GM06990 (cell line): Measurements from ENCODE around the gene YWHAG.
"Not testable (repeated sequence)": the region's sequence is repeated elsewhere in the genome, so short reads cannot be mapped to it uniquely, and the experiment has no call there.

Experiments used
- DNase-seq: peaks from one replicate; pipeline ENCODE4 v3.0.0-alpha.2; 2011; ENCODE audit not compliant: insufficient read length; ENCODE audit errors: extremely low read depth
- H3K27me3 ChIP-seq: replicated peaks from 2 replicates; pipeline ENCODE4 v1.6.0; 2011; ENCODE audit warnings: low read length; ENCODE audit not compliant: control insufficient read depth, insufficient read depth
- H3K36me3 ChIP-seq: 2 replicates; pipeline ENCODE4 v1.5.1; 2011; ENCODE audit warnings: low read length; ENCODE audit not compliant: control insufficient read depth, insufficient read depth
- H3K4me3 ChIP-seq: replicated peaks from 2 replicates; pipeline ENCODE4 v1.5.1; 2011; ENCODE audit warnings: low read depth, mild to moderate bottlenecking, control low read depth, low read length
- TF ChIP-seq, protein P1 (sequence below): IDR thresholded peaks from 2 replicates; pipeline ENCODE4 v1.5.1; 2011; ENCODE audit warnings: low read length, control low read depth, mild to moderate bottlenecking, inconsistent platforms; ENCODE audit not compliant: insufficient read depth, poor library complexity, severe bottlenecking

The YWHAG gene

DNA sequence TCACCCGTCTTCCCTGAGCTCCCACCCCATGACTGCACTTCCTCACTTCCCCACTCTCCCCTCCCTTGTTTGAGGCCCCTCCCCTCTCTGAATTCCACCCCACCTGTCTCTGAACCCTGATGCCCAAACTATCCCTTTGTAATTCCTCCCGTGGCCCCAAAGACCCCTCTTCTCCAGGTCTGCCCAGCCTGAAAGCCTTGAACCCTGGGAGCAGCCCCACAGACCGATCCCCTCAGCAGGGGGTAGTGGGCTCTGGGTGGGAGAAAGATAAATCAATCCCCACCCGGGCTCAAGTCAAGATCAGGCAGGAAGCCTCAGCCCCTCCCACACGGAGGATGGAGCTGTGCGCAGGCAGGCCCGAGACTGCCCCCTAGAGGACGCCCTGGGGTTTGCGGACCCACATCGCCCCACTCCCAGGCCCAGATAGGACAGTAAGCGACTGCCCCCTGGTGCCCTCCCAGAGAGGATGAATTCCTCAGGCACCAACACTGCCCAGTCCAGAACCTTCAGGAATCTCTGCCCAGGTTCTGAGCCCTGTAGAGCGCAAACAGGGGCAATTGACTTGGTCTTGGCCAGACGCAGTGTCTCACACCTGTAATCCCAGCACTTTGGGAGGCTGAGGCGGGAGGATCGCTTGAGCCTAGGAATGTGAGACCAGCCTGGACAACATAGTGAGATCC, 44.6 kb downstream of the YWHAG start:
- Histone ChIP-seq H3K36me3 (no peaks in the 10 kb centered on the region), H3K4me3 (no peak overlapping the region), H3K27me3 (no peaks in the 10 kb centered on the region)
- peak; percentile 92 for DNase-seq
- TF ChIP-seq, protein P1, sequence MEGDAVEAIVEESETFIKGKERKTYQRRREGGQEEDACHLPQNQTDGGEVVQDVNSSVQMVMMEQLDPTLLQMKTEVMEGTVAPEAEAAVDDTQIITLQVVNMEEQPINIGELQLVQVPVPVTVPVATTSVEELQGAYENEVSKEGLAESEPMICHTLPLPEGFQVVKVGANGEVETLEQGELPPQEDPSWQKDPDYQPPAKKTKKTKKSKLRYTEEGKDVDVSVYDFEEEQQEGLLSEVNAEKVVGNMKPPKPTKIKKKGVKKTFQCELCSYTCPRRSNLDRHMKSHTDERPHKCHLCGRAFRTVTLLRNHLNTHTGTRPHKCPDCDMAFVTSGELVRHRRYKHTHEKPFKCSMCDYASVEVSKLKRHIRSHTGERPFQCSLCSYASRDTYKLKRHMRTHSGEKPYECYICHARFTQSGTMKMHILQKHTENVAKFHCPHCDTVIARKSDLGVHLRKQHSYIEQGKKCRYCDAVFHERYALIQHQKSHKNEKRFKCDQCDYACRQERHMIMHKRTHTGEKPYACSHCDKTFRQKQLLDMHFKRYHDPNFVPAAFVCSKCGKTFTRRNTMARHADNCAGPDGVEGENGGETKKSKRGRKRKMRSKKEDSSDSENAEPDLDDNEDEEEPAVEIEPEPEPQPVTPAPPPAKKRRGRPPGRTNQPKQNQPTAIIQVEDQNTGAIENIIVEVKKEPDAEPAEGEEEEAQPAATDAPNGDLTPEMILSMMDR, result peak; percentile 100

DNA sequence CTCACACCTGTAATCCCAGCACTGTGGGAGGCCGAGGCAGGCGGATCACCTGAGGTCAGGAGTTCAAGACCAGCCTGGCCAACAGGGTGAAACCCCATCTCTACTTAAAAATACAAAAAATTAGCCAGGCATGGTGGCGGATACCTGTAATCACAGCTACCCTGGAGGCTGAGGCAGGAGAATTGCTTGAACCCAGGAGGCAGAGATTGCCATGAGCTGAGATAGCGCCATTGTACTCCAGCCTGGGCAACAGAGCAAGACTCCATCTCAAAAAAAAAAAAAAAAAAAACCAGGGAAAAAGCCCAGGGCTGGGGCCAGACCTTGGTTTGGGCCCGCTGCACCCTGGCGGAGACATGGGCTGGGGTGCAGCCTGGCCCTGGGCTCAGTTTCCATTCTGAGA, 47.0 kb downstream of the YWHAG start:
- not testable (repeated sequence) for H3K27me3 ChIP-seq, DNase-seq, H3K4me3 ChIP-seq, H3K36me3 ChIP-seq

DNA sequence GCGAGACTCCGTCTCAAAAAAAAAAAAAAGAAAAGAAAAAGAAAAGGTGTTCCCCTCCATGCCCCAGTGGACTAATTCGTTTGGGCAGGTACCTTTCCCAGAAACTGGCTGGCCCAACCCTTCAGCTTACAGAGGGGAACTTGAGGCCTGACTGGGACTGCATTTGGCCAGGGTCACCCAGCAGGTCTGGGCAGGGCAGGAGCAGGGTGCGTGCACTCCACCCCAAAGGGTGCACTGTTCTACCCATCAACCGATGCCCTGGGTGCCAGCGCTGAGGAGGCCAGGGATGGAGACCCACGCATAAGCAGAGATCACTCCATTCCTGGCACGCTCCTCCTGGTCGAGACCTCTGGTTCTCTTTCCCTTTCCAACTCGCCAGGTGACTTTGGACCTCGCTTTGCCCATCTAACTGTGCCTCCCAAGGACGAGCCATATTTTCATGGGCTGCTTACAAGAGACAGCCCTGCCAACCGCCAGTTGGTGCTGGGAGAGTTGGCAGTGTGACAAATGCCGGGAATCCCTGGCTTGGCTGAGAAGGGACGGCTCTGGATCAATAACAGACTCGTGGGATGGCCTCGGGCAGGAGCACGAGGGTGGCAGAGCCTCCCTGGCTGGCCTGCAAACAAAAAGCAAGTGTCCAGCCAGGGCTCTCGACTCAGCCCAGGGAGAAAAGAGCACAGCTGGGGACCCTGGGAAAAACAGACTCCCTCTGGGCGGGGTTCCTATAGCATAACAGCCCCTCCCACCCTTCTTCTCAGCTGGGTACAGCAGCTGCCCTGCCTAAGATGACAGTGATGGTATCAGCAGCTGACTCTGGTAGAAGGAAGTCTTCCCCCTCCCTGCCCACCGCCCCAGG, 48.5 kb downstream of the YWHAG start:
- H3K4me3 ChIP-seq, result no peak overlapping the region
- no peaks in the 10 kb centered on the region for H3K36me3 ChIP-seq
- TF ChIP-seq, protein P1, result no peak
- no peaks in the 10 kb centered on the region for H3K27me3 ChIP-seq
- no peak for DNase-seq

DNA sequence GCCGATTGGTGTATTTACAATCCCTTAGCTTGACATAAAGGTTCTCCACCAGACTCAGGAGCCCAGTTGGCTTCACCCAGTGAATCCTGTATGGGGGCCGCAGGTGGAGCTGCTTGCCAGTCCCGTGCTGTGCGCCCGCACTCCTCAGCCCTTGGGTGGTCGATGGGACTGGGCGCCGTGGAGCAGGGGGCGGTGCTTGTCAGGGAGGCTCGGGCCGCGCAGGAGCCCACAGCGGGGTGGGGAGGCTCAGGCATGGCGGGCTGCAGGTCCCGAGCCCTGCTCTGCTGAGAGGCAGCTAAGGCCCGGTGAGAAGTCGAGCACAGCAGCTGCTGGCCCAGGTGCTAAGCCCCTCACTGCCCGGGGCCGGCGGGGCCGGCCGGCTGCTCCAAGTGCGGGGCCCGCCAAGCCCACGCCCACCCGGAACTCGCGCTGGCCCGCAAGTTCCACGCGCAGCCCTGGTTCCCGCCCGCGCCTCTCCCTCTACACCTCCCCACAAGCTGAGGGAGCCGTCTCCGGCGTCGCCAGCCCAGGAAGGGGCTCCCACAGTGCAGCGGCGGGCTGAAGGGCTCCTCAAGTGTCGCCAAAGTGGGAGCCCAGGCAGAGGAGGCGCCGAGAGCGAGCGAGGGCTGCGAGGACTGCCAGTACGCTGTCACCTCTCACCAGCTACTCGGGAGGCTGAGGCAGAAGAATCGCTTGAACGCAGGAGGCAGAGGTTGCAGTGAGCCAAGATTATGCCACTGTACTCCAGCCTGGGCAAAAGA, 49.3 kb downstream of the YWHAG start:
- DNase-seq, H3K27me3 ChIP-seq, H3K4me3 ChIP-seq, H3K36me3 ChIP-seq: not testable (repeated sequence)

DNA sequence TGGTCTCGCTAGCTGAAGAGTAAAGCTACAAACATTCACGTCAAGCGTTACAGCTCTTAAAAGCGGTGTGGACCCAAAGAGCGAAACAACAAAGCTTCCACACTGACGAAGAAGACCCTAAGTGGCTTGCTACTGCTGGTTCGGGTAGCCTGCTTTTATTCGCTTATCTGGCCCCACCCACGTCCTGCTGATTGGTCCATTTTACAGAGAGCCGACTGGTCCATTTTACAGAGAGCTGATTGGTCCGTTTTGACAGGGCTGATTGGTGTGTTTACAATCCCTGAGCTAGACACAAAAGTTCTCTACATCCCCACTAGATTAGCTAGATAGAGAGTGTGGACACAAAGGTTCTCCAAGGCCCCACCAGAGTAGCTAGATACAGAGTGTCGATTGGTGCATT, 49.9 kb downstream of the YWHAG start:
- not testable (repeated sequence) for H3K4me3 ChIP-seq, H3K36me3 ChIP-seq, DNase-seq, H3K27me3 ChIP-seq

DNA sequence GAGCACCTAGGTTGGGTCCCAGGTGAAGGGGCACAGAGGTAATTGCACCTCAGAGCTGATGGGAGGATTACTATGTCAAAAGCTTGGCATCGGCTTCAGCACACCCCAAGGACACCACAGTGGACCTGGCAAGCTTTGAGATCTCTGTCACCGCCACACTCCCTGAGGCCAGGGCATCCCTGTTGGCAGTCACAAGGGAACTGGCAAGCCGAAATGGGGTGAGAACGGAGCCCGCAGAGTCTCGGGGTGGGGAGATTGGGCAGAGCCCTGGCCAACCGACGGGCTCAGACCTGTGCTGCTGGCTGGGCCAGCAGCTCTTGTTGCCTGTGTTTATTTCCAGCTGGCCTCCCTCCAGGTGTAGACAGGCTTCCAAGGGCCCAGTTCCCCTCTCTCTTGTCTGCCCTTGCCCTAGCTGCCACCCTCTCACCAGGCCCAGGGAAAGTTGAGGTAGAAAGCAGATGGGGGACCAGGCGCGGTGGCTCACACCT, 53.9 kb downstream of the YWHAG start:
- no peaks in the 10 kb centered on the region for H3K27me3 ChIP-seq
- no peak overlapping the region for H3K4me3 ChIP-seq
- DNase-seq, result no peak
- TF ChIP-seq, protein P1, result no peak
- H3K36me3 ChIP-seq, result no peaks in the 10 kb centered on the region
